OCI-M2 (cell line): ENCODE data around the gene SYTL3.

Experiments used
- DNase-seq: peaks from one replicate; lab custom pipeline; 2025; ENCODE audit not compliant: unreplicated experiment; lab: John Stamatoyannopoulos, UW

The SYTL3 gene

DNA sequence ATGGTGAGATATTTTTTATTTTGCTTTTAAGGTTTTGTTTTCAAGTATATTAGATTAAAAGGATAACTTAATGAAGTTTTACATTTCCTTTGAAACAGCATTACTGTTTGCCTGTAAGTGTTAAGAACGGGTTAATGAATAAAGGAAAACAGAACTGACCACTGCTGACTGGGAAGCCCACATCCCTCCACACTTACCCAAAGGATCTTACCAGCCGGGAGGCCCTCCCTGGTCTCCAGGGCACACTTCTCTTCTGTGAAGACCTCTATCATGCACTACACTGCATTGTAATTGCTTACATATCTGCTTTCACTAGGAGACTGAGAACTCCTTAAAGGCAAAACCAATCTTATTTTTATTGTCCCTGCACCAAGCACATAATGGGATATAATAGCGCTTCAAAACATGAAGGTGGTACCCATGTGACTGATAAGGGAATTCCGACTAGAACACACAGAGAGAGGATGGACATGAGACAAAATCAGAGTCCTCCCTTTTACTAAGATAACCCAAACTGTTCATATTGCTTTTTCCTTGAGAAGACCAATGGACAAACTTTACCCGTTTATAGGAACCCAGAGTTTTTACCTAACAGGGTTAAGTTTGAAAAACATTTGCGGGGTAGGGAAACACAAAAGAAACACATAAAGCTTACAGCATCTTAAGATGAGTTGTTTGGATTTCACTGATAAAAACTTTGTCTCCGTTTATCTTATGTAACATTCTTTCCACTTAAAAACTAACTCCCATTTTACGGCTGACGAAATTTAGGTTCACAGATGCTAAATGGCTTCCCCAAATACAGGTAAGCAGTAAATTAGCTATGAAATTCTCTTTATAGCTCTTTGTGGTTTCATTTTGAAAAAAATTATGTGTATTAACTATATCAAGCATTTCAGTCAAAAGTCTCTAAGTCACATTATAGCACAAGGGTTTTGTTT, 160.6 kb downstream of the SYTL3 start:
- no peak for DNase-seq

DNA sequence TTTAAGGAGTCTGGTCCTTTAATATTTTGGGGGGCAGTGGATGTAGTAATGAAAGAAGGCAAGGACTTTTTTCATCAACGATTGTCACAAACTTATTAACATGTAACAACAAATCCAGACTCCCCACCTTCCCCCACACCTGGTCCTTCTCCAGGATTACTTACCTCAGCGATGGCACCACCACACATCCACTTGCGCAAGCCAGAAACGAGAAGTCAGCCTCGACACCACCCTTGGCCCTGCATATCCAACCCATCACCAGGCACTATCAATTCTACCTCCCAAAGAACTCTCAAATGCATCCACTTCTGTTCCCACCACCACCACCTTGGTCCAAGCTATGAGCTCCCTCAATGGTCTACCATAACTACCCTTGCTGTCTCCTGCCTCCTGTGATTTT, 162.8 kb downstream of the SYTL3 start:
- DNase-seq, result no peak

DNA sequence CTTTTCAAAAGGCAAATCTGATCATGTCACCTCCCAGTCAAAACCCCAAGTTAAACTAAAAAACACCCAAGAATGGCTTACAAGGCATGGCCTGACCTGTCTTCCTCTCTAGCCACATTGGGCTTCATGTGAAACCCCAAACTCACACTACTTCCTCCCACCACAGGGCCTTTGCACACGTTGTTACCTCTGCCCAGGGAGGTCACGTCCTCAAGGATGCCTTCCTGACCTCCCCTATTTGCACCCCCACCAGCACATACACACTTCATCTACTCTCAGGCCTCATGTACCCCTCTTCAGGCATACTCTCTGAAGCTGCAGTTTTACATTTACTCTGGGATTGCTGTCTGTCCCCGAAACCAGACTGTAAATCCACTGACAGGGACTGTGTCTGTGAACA, 163.2 kb downstream of the SYTL3 start:
- DNase-seq, result no peak
